Measurements from ENCODE around the gene ZMIZ1. TPM values are rescaled to one million over a fixed set of nuclear protein-coding genes. Genes with fewer than 3 reads are reported as not detected.

Gene ZMIZ1
- total RNA-seq, 1 experiment from 2014 or later, result 28.4 TPM

DNA sequence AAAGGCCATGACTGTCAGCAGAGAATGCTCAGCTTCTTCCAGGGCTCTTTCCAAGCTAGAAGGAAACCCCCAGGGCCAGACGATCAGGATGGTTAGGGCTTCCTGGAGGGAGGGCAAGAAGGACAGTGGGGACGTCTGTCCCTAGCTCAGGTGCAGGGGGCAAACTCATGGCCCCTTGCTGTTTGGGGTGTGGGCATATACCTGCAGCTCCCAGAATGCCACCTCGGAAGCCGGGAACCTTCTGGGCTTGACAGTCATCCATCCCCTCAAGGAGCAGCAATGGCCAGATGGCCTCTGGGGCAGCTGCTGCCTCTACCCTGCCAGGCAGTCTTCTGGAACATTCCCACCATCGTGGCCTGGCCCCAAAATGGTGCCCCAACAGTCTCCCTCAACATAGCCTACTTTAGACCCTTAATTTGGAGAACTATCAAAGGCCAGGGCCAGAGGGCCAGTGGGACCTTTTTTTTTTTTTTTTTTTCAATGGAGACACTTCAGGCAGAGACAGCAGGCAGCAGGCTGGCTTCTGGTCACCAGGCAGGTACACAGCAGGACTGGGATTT lies 40.2 kb upstream of the ZMIZ1 start:
- no peak overlapping the region for H2AFZ ChIP-seq (ENCODE audit: low read depth, low read length, poor library complexity, severe bottlenecking)
- BruUV-seq (replicated peaks), result no TSS peak
- no peaks in the 10 kb centered on the region for H3K36me3 ChIP-seq (ENCODE audit: control insufficient read depth in 1 of 2, insufficient read depth in 2 of 2, low read length in 2 of 2)
- no peak for DNase-seq (ENCODE audit: low read depth, low spot score)
- no peak overlapping the region for H3K27ac ChIP-seq (ENCODE audit: low read depth, low read length)
- no peak overlapping the region for H3K9ac ChIP-seq (ENCODE audit: low read length)
- H3K4me1 ChIP-seq (ENCODE audit: control insufficient read depth in 1 of 2, insufficient read depth in 2 of 2, low read length in 2 of 2), result no peaks in the 10 kb centered on the region
- POLR2A ChIA-PET, result no interaction called here
- RAD21 ChIA-PET (ENCODE audit: low non-redundant PET in 1 of 2, low total read pairs in 2 of 2, uncharacterized antibody in 2 of 2, unreplicated experiment in 2 of 2), result no interaction called here
- H4K20me1 ChIP-seq (ENCODE audit: insufficient read depth), result no peaks in the 10 kb centered on the region
- no peak overlapping the region for H3K4me2 ChIP-seq (ENCODE audit: low read length)
- H3K27me3 ChIP-seq (ENCODE audit: insufficient read depth, low read length), result no peaks in the 10 kb centered on the region
- CTCF ChIA-PET, result no interaction called here
- ATAC-seq, result no peak
- no peaks in the 10 kb centered on the region for H3K9me2 ChIP-seq (ENCODE audit: insufficient read depth)
- no peak overlapping the region for H3K4me3 ChIP-seq (replicated peaks in 1 of 2; ENCODE audit: low read depth in 1 of 2, low read length in 2 of 2)
- no peaks in the 10 kb centered on the region for H3K79me2 ChIP-seq (ENCODE audit: insufficient read depth, low read length)
- intact Hi-C loops (cut with micrococcal nuclease), result no loop called here
- H3K9me3 ChIP-seq (ENCODE audit: control insufficient read depth in 1 of 2, insufficient read depth in 1 of 2, low read depth in 1 of 2, low read length in 2 of 2), result no peaks in the 10 kb centered on the region
- no peak for TF ChIP-seq EGR1 (IDR thresholded peaks at IDR 0.05; ENCODE audit: low read depth)
- no peak for TF ChIP-seq POLR2AphosphoS5 (IDR thresholded peaks at IDR 0.05; ENCODE audit: low read depth, low read length)
- no peak for TF ChIP-seq FOSL1 (IDR thresholded peaks at IDR 0.05; ENCODE audit: low read depth)
- TF ChIP-seq POLR2A (IDR thresholded peaks at IDR 0.05; ENCODE audit: borderline replicate concordance, extremely low read depth, insufficient read depth, insufficient read length), result no peak
- TF ChIP-seq EZH2 (IDR thresholded peaks at IDR 0.05), result no peak
- TF ChIP-seq, protein P1, sequence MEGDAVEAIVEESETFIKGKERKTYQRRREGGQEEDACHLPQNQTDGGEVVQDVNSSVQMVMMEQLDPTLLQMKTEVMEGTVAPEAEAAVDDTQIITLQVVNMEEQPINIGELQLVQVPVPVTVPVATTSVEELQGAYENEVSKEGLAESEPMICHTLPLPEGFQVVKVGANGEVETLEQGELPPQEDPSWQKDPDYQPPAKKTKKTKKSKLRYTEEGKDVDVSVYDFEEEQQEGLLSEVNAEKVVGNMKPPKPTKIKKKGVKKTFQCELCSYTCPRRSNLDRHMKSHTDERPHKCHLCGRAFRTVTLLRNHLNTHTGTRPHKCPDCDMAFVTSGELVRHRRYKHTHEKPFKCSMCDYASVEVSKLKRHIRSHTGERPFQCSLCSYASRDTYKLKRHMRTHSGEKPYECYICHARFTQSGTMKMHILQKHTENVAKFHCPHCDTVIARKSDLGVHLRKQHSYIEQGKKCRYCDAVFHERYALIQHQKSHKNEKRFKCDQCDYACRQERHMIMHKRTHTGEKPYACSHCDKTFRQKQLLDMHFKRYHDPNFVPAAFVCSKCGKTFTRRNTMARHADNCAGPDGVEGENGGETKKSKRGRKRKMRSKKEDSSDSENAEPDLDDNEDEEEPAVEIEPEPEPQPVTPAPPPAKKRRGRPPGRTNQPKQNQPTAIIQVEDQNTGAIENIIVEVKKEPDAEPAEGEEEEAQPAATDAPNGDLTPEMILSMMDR (IDR thresholded peaks at IDR 0.05 in 2 of 3, conservative IDR thresholded peaks at IDR 0.05 in 1 of 3; ENCODE audit: borderline replicate concordance in 1 of 3, insufficient read depth in 1 of 3, low read depth in 2 of 3, low read length in 2 of 3), result no peak
- no peak for TF ChIP-seq ELF1 (IDR thresholded peaks at IDR 0.05; ENCODE audit: borderline replicate concordance, low read depth)
- no peak for TF ChIP-seq CBX3 (IDR thresholded peaks at IDR 0.05; ENCODE audit: low read depth)
- TF ChIP-seq TCF7L2 (IDR thresholded peaks at IDR 0.05; ENCODE audit: borderline replicate concordance, extremely low read depth, insufficient read depth, insufficient read length), result no peak
- TF ChIP-seq ZFX (IDR thresholded peaks at IDR 0.05), result no peak
- TF ChIP-seq YY1 (IDR thresholded peaks at IDR 0.05; ENCODE audit: extremely low read depth, insufficient replicate concordance, low read depth, low read length), result no peak
- TF ChIP-seq, protein P2, sequence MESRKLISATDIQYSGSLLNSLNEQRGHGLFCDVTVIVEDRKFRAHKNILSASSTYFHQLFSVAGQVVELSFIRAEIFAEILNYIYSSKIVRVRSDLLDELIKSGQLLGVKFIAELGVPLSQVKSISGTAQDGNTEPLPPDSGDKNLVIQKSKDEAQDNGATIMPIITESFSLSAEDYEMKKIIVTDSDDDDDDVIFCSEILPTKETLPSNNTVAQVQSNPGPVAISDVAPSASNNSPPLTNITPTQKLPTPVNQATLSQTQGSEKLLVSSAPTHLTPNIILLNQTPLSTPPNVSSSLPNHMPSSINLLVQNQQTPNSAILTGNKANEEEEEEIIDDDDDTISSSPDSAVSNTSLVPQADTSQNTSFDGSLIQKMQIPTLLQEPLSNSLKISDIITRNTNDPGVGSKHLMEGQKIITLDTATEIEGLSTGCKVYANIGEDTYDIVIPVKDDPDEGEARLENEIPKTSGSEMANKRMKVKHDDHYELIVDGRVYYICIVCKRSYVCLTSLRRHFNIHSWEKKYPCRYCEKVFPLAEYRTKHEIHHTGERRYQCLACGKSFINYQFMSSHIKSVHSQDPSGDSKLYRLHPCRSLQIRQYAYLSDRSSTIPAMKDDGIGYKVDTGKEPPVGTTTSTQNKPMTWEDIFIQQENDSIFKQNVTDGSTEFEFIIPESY (IDR thresholded peaks at IDR 0.05; ENCODE audit: extremely low read depth, insufficient replicate concordance, low read length), result no peak
- TF ChIP-seq, protein P3, sequence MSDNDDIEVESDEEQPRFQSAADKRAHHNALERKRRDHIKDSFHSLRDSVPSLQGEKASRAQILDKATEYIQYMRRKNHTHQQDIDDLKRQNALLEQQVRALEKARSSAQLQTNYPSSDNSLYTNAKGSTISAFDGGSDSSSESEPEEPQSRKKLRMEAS (IDR thresholded peaks at IDR 0.05), result no peak
